Activated B cell treated with CpG ODN at 0.5 μM for 24 hours (primary cell): ENCODE measurements around the gene KCNQ1. TPM values are rescaled to one million over a fixed set of nuclear protein-coding genes. Genes with fewer than 3 reads are reported as not detected.

ENCODE experiments used
- ATAC-seq: fragments of 200-7000 bp; cut with Tn5 transposase; one replicate; pipeline ENCODE4 v1.10.0; 2021; ENCODE audit warnings: low read depth, mild to moderate bottlenecking, moderate library complexity
- CTCF ChIA-PET: fragments of 350-600 bp; sonication (Branson Sonifier 250); formaldehyde crosslinking; loops from one replicate; lab custom pipeline; 2021; ENCODE audit warnings: antibody characterized with exemption; lab: Charles Lee
- POLR2A ChIA-PET: fragments of 350-600 bp; sonication (Branson Sonifier 250); formaldehyde crosslinking; loops from one replicate; lab custom pipeline; 2021; ENCODE audit warnings: antibody characterized with exemption; lab: Charles Lee
- DNase-seq: peaks from one replicate; pipeline ENCODE4 v3.0.0; 2022
- H3K27ac Mint-ChIP-seq: one replicate; pipeline ENCODE4 v1.8.0; 2020; ENCODE audit warnings: mixed read lengths
- H3K27me3 Mint-ChIP-seq: one replicate; pipeline ENCODE4 v1.8.0; 2021; ENCODE audit warnings: mixed read lengths
- H3K36me3 Mint-ChIP-seq: one replicate; pipeline ENCODE4 v1.8.0; 2021; ENCODE audit warnings: low read depth, mixed read lengths
- H3K4me1 Mint-ChIP-seq: one replicate; pipeline ENCODE4 v1.8.0; 2021; ENCODE audit warnings: mixed read lengths
- H3K4me3 Mint-ChIP-seq: one replicate; pipeline ENCODE4 v1.8.0; 2020; ENCODE audit warnings: mild to moderate bottlenecking, mixed read lengths
- H3K9me3 Mint-ChIP-seq: one replicate; pipeline ENCODE4 v1.8.0; 2020; ENCODE audit warnings: mixed read lengths
- CTCF ChIP-seq: fragments of 200-600 bp; IDR thresholded peaks from one replicate; pipeline ENCODE4 v1.8.0; 2022; ENCODE audit warnings: antibody characterized with exemption, mild to moderate bottlenecking
- intact Hi-C: fragments of 100-400 bp; cut with micrococcal nuclease; formaldehyde crosslinking; loops from one replicate; pipeline ENCODE4 v1.15.1; 2024
- total RNA-seq: library from RNA; stranded (reverse); gene quantifications from 2 replicates; pipeline ENCODE4 v1.2.3, GENCODE V29; 2022

Gene KCNQ1
- total RNA-seq, 1 donor from 2014 or later: 6.5 TPM

DNA sequence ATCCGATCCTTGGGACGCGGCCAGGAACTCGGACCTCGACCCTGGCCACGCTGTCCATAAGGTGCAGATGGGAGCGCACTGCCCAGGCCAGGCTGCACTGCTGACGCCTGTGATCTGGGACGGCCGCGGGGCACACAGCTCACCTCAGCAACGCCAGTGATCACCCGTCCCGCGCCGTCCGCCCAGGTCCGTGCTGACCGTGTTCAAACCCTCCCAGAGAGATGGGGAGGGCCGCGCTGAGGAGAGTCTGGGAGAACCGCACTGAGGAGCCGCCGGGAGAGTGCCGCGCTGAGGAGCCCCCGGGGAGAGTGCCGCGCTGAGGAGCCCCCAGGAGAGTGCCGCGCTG is 254.3 kb downstream of the KCNQ1 start:
- Mint-ChIP-seq H3K36me3 (peaks cover 13% of the 10 kb centered on the region), H3K4me1 (peaks cover 49% of the 10 kb centered on the region), H3K27me3 (no peaks in the 10 kb centered on the region), H3K27ac (peak overlapping the region; percentile 56), H3K9me3 (no peaks in the 10 kb centered on the region), H3K4me3 (peak overlapping the region; percentile 85)
- intact Hi-C loops: loop anchor here (10.0 kb wide), 1 partner anchor 164 kb away; no protein-coding TSS in a partner anchor
- no peak for ATAC-seq
- POLR2A ChIA-PET: interaction anchor here (1.0 kb wide), 2 partner anchors 10 to 18 kb away, joined by 3 to 7 read pairs; no protein-coding TSS in a partner anchor
- CTCF ChIA-PET: no interaction called here
- no peak for TF ChIP-seq CTCF
- DNase-seq: no peak

GRCh38 chr11:2699531-2700414 is 255.0 kb downstream of the KCNQ1 start, which contains the start of gene KCNQ1OT1:
Gene KCNQ1OT1 (minus strand): TSS chr11:2699994.
- no peak for TF ChIP-seq CTCF
- H3K4me3 Mint-ChIP-seq: peak within 1 kb of the TSS; percentile 85
- DNase-seq: peak; percentile 77
- peak; percentile 94 for ATAC-seq
- peaks cover 13% of the 10 kb centered on the region for H3K36me3 Mint-ChIP-seq
- intact Hi-C loops: loop anchor here (1.0 to 10.0 kb wide), 3 partner anchors 165 to 293 kb away; partner anchors contain the start of gene NAP1L4
- peak within 1 kb of the TSS; percentile 70 for H3K27ac Mint-ChIP-seq
- no peaks in the 10 kb centered on the region for H3K9me3 Mint-ChIP-seq
- H3K27me3 Mint-ChIP-seq: no peaks in the 10 kb centered on the region
- H3K4me1 Mint-ChIP-seq: peaks cover 47% of the 10 kb centered on the region
- CTCF ChIA-PET: no interaction called here
- POLR2A ChIA-PET: interaction anchor here (0.6 to 1.0 kb wide), 5 partner anchors 9 to 431 kb away, joined by 3 to 7 read pairs (median 3); no protein-coding TSS in a partner anchor

- Mint-ChIP-seq H3K9me3 (peaks cover under 1% of the 10 kb centered on the region), H3K27me3 (no peaks in the 10 kb centered on the region), H3K4me1 (peaks cover 39% of the 10 kb centered on the region), H3K27ac (peak overlapping the region; percentile 70), H3K36me3 (peaks cover 14% of the 10 kb centered on the region), H3K4me3 (peak overlapping the region; percentile 85)
- intact Hi-C loops: loop anchor here (1.0 to 2.0 kb wide), 2 partner anchors 184 to 292 kb away; partner anchors contain the start of gene NAP1L4
- ChIA-PET CTCF (interaction anchor here (1.4 kb wide), 1 partner anchor 167 kb away, joined by 3 read pairs; no protein-coding TSS in a partner anchor), POLR2A (interaction anchor here (0.6 to 1.0 kb wide), 4 partner anchors 8 to 432 kb away, joined by 3 to 7 read pairs (median 4); no protein-coding TSS in a partner anchor)
- peak; percentile 9 for ATAC-seq
- peak; percentile 41 for DNase-seq
- no peak for TF ChIP-seq CTCF
Observed at GRCh38 chr11:2700415-2701211, 255.8 kb downstream of the KCNQ1 start.

DNA sequence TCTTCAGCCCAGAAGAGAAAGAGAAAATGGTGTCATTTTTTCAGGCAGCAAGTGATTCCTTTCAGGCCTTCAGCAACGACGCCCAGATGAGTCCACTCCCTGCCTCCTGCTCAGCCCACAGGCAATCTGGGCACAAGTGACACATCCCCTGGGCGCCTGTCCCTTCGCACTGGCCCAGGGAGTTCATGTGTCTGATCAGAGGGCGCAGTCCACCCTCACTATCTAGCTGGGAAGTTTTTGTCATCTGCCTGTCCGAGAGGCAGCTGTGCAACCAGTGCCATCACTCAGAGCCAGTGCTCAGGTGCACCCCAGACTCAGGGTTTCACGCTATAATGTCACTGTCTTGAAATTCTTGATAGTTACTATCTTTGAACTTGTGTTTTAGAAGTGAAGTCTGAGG is 256.4 kb downstream of the KCNQ1 start:
- H3K4me1 Mint-ChIP-seq: peaks cover 36% of the 10 kb centered on the region
- intact Hi-C loops: loop anchor here (2.0 kb wide), 1 partner anchor 292 kb away; the partner anchor contains the start of gene NAP1L4
- no peak overlapping the region for H3K27ac Mint-ChIP-seq
- peak overlapping the region; percentile 80 for H3K4me3 Mint-ChIP-seq
- ATAC-seq (no peak), DNase-seq (no peak)
- ChIA-PET CTCF (interaction anchor here (1.4 kb wide), 1 partner anchor 168 kb away, joined by 3 read pairs; no protein-coding TSS in a partner anchor), POLR2A (no interaction called here)
- no peaks in the 10 kb centered on the region for H3K27me3 Mint-ChIP-seq
- peaks cover 3% of the 10 kb centered on the region for H3K9me3 Mint-ChIP-seq
- H3K36me3 Mint-ChIP-seq: peaks cover 15% of the 10 kb centered on the region
- TF ChIP-seq CTCF: no peak
